ENCODE measurements around the gene GMPS.

- no peak for TF ChIP-seq L3MBTL2 (conservative IDR thresholded peaks at IDR 0.05)
- no peak for TF ChIP-seq BHLHE40 (IDR thresholded peaks at IDR 0.05; ENCODE audit: borderline replicate concordance)
- TF ChIP-seq FOXK2 (IDR thresholded peaks at IDR 0.05): no peak
- TF ChIP-seq SP1 (IDR thresholded peaks at IDR 0.05): no peak
- TF ChIP-seq ELF4 (IDR thresholded peaks at IDR 0.05): no peak
- TF ChIP-seq FOXM1 (IDR thresholded peaks at IDR 0.05; ENCODE audit: borderline replicate concordance): no peak
- TF ChIP-seq NFRKB (IDR thresholded peaks at IDR 0.05): no peak
- TF ChIP-seq LEF1 (IDR thresholded peaks at IDR 0.05; ENCODE audit: borderline replicate concordance): no peak
- TF ChIP-seq PKNOX1 (IDR thresholded peaks at IDR 0.05): no peak
Measured at GRCh38 chr3:155852341-155852740, 18.1 kb upstream of the GMPS start.

Data from HEK293T (cell line).